Liver (tissue), 3 donors: ENCODE data around the gene FMN2.

ENCODE experiments used
- ATF3 ChIP-seq: IDR thresholded peaks from 2 replicates; pipeline ENCODE4 v1.6.1; 2016; ENCODE audit warnings: antibody characterized with exemption
- RAD21 ChIP-seq, 2 donors: IDR thresholded peaks; 2 replicates each; pipeline ENCODE4 v1.6.1; 2016; ENCODE audit warnings: antibody characterized with exemption in 2 of 2, mild to moderate bottlenecking in 2 of 2
- REST ChIP-seq: IDR thresholded peaks from 2 replicates; pipeline ENCODE4 v1.6.1; 2016; ENCODE audit warnings: antibody characterized with exemption, mild to moderate bottlenecking
- TAF1 ChIP-seq: conservative IDR thresholded peaks from 2 replicates; pipeline ENCODE4 v1.6.1; 2016; ENCODE audit warnings: antibody characterized with exemption, mild to moderate bottlenecking
- TF ChIP-seq, protein P1 (sequence below): fragments of 150-350 bp; IDR thresholded peaks from 2 replicates; pipeline ENCODE4 v1.5.1; 2017; ENCODE audit warnings: improper control_type of control experiment, low read depth, low read length; ENCODE audit not compliant: missing input control
- TF ChIP-seq, protein P2 (sequence below): IDR thresholded peaks from 2 replicates; pipeline ENCODE4 v1.6.1; 2016; ENCODE audit warnings: antibody characterized with exemption
- donor health status: healthy.
- donor health status: healthy.

DNA sequence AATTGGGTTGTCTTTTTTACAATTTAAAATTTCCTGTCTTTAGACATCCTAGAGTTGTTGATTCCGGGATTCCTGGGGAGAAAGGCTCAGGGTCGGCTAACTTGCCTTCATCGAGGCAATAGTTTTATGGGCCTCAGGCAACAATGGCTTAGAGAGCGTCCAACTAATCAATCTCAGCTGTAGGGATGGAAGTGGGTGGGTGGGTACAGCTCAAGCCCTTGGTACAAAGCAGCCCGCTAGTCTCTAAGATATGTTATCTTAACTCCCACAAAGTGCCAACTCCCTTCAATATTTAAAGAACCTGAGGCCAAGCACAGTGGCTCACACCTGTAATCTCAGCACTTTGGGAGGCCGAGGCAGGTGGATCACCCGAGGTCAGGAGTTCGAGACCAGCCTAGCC is 6.9 kb upstream of the FMN2 start:
- TF ChIP-seq, protein P1, sequence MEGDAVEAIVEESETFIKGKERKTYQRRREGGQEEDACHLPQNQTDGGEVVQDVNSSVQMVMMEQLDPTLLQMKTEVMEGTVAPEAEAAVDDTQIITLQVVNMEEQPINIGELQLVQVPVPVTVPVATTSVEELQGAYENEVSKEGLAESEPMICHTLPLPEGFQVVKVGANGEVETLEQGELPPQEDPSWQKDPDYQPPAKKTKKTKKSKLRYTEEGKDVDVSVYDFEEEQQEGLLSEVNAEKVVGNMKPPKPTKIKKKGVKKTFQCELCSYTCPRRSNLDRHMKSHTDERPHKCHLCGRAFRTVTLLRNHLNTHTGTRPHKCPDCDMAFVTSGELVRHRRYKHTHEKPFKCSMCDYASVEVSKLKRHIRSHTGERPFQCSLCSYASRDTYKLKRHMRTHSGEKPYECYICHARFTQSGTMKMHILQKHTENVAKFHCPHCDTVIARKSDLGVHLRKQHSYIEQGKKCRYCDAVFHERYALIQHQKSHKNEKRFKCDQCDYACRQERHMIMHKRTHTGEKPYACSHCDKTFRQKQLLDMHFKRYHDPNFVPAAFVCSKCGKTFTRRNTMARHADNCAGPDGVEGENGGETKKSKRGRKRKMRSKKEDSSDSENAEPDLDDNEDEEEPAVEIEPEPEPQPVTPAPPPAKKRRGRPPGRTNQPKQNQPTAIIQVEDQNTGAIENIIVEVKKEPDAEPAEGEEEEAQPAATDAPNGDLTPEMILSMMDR: no peak
- TF ChIP-seq ATF3: no peak
- TF ChIP-seq, protein P2, sequence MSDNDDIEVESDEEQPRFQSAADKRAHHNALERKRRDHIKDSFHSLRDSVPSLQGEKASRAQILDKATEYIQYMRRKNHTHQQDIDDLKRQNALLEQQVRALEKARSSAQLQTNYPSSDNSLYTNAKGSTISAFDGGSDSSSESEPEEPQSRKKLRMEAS: no peak
- no peak for TF ChIP-seq RAD21 (IDR thresholded peaks at IDR 0.05)
- no peak for TF ChIP-seq REST
- TF ChIP-seq TAF1: no peak
